Suppressor macrophage treated with lipopolysaccharide for 1 hour (primary cell): ENCODE data around the gene ANGPTL2.

Experiments used
- DNase-seq, 3 donors: peaks; one replicate each; pipeline ENCODE4 v3.0.0-alpha.2; 2020 to 2022

Gene ANGPTL2

DNA sequence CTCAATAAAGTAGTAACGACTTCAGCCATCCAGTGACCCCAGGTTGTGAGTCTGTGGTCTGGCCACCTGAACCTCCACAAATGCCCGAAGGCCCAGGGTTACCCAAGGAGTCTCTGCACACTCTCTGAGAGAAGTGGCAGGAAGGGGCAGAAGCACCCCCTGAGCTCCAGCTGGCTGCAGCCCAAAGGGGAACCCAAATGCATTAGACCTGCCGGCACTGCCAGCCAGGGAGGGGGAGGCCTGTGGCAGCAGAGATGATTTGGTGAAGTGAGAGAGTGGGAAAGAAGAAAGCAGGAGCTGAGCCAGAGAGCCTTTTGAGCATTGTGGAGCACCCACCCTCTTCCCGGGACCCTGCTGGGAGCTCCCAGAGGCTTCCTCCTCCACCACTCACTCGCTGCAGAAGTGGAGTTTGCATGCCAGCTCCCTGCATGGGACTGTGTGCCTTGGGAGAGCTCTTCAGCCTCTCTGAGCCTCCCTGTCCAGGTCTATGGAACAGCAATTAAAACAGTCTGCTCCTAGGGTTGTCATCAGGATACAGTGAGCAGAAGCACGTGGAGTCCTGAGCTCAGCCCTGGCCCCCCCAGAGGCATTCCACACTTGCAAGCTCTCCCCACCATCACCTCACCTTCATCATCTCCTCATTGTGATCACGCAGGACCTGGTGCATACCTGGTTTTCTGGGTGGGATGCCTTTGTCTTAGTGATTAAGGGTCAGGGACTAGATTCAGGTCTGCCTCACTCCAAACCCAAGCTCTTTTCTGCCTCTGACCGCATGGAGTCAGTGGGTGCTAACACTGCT is 13.8 kb upstream of the ANGPTL2 start:
- DNase-seq = no peak

DNA sequence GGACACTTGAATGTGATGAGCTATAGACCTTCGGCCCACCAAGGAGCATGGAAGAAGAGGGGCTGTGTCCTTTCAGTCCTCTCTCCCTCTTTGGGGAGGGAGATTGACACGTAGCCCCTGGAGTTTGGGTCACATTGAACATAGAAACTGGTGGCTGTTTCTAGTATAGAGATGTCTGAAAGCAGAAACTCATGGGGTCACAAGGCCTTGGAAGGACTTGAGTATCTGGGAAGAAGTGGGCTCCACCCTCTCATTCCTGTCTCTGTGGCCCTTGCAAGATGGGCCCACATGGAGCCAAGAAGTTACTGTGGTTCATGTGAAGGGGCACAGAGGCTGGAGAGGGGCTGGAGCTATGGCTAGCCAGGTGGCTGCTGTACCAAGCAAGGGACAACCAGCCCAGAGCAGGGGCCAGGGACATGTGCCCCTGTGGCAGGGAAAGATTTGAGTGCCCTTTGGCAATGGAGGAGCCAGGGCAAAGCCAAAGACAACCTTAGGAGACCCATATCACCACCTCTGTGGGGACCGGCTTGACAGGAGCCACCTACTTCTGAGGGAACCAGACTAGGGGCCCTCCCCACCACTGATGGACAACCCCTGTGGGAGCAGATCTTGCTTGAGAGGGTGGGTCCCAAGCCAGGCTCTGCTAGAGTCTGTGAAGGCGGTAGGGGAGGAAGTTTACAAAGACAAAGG is 12.8 kb upstream of the ANGPTL2 start:
- DNase-seq = no peak

DNA sequence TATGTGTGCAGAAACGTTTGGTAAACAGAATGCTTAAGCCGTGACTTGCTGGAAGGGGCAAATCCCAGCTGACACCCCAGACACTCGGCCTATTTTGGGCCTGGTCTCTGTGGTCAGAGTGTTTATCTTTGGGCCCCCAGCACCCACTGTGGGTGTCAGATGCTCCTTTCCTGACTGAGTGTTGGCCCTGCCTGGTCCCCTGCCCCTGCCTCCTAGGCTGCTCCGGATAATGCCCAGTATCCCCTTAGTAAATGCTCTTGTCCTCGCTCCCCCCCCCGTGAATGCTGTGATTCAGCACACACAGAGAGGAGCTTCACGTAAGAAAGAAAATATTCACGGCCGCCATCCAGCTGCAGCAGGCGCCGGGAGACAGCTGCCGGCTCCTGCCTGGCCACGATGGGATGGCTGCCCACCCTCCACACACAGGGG is 11.3 kb upstream of the ANGPTL2 start:
- DNase-seq = no peak

- no peak for DNase-seq
Measured at GRCh38 chr9:127132921-127133647, 10.6 kb upstream of the ANGPTL2 start.

DNA sequence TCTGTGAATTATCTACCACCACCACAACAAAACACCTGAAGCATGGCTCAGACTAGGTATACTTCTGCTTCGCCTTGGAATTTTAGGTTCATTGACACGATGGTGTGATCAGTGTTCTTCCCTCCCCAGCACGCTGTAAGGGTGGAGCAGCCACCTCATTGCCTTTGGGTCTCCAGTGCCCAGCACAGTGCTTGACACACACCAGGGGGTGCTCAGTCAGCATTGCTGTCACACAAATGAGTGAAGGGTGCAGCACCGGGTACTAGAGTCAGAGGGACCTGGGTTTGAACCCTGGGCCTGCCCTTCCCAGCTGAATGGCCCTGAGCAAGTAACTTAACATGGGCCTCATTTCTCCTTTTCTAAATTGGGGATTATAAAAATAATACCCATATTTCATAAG is 9.9 kb upstream of the ANGPTL2 start:
- no peak for DNase-seq

DNA sequence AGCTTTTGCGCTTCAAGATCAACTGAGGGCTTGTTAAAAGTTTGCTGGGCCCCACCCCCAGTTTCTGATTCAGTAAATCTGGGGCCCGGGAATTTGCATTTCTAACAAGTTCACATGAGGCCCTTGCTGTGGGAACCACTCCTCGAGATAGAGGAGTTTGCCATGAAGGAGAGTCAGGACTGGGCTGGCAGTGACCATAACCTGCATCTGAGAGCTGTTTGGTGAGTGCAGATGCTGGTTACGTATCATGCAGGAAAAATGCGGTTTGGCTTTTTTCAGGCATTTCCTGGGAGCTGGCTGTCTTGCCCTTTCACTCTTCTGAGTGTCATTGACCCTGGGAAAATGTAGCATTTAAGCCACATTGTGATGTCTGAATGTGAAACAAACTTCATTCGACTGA is 9.4 kb upstream of the ANGPTL2 start:
- no peak for DNase-seq

DNA sequence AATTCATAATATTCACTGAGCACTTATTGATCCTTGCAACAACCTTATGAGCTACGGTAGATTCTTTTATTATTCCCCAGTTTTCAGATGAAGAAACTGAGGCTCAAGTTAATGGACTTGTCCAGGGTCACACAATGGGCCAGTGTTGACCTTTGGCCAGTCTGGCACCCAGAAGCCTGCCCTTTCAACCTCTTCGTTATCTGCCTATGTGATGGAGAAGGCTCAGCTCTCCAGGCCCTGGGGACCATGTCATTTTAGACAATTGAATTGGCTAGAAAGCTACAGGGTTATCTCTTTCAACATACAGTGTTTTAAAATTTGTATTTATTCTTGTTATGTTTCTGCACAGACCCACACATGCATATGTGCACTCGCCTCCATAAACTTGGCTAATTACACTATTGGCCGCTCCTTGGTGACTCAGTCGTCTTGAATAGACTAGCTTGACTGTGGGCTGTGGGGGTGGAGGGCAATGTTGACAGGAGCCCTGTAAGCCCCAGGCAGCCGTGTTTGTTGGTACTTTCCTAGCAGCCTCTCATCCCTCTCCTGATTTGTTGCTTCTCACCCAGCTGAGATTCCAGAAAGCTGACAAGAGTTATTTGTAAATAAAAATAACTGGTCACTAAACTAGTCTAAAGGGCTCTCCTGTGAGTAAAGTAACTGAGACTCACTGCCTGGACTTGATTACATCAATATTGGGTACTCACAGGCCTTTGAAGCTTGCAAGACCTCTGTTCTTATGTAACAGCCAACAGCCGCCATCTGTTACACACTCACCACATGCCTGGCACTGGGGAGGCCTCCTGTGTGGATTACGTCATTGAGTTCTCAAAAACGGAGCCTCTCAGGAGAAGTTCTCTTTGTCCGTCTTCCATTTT is 8.5 kb upstream of the ANGPTL2 start:
- peak; percentile 79 to 82 (median 80) for DNase-seq

DNA sequence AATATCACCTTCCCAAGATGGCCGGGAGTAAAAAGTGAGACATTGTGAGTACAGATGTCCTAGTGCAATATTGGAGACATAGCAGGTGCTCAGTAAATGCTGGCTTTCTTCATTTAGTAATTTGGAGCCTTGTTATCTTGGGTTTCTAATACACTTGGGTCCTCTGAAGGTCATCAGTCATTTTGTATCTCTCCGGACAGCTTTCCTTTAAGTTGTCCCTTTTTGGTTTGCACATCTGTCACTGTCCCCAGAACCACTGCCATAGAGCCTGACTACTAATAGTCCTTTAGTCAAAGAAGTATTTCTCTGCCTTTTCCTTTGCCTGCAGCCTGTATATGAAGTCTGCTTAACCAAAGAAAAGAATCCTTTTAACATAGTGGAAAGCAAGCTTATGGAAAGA is 7.8 kb upstream of the ANGPTL2 start:
- DNase-seq = no peak

DNA sequence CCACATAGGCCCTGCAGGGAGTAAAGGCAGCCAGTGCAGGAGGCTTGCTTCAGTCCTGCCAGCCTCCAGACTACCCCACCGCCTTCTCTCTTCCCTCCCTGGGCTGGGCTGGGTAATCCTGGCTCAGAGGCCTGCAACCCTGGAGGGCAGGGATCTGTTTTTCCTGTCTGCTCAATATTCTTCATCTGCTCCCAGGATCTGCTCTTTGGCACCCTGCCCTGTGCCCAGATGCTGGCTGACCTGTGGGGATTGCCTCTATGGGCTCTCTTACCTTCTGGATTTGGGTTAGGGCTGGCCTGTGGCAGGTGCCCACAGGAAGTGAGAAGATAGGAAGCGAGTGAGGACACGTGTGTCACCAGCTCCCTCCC is 7.3 kb upstream of the ANGPTL2 start:
- DNase-seq = no peak

GRCh38 chr9:127129073-127129717 is 6.8 kb upstream of the ANGPTL2 start:
- no peak for DNase-seq

- DNase-seq = peak; percentile 51 to 80 (median 60)
Measured at GRCh38 chr9:127128341-127129072, 6.1 kb upstream of the ANGPTL2 start.

DNA sequence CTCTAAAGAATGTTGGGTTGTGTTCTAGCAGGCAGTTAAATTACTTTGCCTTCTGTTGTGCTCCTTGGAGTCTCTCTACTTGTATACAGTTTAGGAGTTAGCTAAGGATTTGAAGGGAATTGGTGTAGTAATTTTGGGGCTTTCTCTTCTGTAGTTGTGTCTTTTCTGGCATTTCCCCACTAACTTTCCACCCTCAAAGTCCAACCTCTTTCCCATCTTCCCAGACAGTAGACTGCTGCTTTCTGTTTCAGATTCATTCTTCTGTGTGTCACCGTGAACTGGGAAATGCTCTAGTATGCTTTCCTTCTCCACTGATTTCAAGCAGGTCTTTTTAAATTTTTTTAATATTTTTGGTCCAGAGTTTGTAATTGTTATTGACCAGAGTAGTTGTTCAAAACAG is 4.5 kb upstream of the ANGPTL2 start:
- peak; percentile 54 to 75 (median 62) for DNase-seq

DNA sequence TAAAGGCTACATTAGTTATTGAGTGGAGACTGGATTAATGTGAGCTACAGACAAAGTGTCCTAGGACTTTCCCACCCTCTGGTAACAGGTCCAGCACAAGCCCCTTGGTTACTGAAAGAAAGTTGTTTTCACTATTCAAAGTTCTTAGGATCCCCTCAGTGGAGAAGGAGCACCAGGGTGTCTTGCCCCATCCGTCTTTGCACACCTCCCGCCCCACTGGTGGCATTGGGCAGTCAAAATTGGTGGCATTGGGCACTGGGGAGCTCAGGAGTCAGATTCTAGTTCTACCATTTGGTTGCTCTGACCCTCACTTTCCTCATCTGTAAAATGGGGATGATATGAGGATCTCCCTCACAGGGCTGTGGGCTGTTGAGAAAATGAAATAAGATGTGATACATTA is 2.4 kb upstream of the ANGPTL2 start:
- DNase-seq = no peak

GRCh38 chr9:127124111-127124531 is 1.7 kb upstream of the ANGPTL2 start:
- no peak for DNase-seq

DNA sequence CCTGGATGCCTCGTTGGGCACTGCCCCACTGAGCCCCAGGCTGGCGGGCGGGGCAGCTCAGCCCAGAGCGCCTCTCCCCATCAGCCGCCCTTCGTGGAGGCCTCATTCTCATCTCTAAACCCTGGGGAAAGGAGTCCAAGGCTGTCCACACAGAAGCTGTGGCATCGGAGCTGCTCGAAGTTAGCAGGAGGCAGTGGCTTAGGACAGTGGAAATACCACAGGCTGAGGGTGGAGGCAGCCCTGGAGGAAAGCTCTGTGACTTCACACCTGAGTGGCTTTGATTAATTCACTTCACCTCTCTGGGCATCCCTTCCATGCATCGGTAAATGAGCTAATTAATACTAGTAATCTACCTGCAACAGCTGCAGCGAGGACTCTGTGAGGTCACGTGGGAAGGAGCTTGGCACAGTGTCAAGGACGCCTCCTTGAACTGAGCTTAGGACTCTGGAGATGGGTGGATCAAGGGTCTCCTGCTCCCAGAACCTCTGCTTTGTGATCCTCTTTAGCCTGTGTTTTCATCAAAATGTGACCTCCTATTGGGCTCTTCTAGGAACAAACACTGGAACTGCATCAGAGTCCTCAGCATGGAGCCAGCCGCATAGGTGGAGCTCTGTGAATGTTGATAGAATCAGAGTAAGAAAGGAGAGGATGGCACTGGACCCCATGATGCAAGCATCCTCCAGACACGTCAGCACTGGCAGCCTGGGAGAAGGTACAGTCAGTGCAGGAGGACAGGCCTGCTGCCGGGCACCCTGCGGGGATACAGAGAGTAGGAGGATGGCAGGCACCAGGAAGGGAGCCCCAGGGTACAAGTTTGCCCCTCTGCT is 842 bp upstream of the ANGPTL2 start:
- no peak for DNase-seq

DNA sequence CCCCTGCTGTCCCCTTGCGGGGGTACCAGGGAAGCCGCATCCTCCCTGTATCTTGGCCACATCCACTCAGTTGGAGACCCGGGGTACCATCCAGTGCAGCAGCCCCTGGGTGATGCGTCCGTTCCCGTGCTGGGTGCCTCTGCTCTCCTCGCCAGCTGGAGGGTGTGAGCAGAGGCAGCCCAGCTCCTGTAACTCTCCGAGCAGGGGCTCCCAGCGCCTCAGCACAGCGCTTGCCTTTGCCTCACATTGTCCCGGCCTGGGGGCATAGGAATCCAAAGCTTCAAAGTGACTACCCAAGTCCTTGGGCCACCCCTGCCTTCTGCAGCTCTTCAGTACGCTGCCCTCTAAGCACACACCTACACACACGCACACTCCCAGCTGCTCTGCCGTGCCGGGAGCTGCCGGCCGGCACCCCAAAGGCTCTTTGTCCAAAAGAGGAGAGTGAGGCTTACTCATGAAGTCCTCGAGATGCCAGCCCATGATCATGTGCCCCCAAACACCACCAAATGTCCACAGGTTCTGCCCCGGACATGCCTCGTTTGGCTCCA is 733 bp downstream of the ANGPTL2 start:
- DNase-seq = no peak

- no peak for DNase-seq
Measured at GRCh38 chr9:127119320-127119709, 3.1 kb downstream of the ANGPTL2 start.

DNA sequence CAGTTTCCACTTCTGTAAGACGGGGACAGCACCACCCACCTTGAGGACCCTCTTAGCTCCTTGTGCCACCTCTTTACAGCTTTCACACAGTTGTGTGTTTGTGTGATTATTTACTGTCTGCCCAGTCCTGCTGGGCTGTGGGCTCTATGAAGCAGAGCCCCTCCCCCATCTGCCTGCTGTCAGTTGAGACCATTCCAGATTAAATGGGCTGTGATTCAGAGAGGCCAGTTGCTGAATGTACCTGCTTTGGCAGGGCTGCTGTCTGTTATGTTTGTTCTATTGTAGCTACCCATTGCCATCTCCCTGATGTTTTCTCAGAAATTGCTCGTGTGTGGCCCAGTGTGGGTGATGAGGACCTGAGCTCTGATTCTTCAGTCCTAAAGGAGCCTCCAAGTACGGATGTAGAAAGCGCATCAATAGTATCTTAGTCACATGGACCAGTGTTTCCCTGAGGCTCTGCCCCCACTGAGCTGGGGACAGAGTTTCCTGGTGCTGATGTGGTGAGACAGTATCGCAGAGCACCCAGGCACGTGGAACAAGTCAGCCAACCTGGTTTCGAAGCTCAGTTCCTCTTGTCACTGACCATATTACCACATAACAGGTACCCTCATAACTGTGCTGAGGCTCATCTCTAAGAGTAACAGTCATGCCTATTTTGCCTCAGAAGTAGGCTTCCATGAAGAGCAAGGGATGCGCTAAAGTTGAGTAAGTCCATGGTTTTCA is 3.7 kb downstream of the ANGPTL2 start:
- no peak for DNase-seq

DNA sequence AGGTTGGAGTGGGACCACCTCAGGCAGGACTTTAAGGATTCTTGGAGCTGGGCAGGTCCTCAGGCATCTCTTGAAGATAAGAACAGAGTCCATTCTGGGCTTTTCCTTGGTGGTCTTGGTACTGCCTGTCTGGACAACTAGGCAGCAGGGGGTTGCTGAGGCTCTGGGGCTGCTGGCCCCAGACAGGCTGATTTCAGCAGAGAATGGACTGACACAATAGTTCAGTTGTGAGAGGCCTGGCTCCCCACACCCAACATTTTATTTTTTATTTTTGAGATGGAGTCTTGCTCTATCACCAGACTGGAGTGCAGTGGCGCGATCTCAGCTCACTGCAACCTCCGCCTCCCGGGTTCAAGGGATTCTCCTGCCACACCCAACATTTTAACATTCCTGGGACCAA is 4.6 kb downstream of the ANGPTL2 start:
- no peak for DNase-seq

- no peak for DNase-seq
Measured at GRCh38 chr9:127116957-127117356, 5.5 kb downstream of the ANGPTL2 start.
